ENCODE results near the gene PAPPA2.

PAPPA2 gene

GRCh38 chr1:176770066-176770465 is 307.1 kb downstream of the PAPPA2 start:
- no peak for TF ChIP-seq CTCF (conservative IDR thresholded peaks at IDR 0.05; ENCODE audit: low read depth, low read length)
- no peak overlapping the region for H3K4me3 ChIP-seq (ENCODE audit: low read depth, low read length)
- DNase-seq (ENCODE audit: low read depth), result no peak

DNA sequence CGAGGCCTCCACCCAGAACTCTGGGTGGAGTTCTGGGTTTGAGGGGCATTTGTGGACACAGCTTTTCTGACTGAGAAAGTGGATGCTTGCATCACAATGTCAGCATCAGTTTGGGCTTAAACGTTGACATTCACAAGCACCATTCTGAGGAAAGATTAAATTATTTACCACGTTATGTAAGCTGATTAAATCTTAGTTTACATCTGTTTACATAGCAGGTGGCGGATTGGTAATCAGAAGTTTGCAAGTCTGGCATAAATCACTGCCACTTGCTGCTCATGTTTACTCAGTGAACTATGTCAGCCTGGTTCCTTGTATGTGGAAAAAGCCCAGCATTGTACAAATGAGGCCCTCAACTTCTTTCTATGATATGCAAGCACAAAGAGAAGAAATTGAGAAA is 310.1 kb downstream of the PAPPA2 start:
- TF ChIP-seq CTCF (conservative IDR thresholded peaks at IDR 0.05; ENCODE audit: low read depth, low read length), result no peak
- no peak for DNase-seq (ENCODE audit: low read depth)
- no peak overlapping the region for H3K4me3 ChIP-seq (ENCODE audit: low read depth, low read length)

DNA sequence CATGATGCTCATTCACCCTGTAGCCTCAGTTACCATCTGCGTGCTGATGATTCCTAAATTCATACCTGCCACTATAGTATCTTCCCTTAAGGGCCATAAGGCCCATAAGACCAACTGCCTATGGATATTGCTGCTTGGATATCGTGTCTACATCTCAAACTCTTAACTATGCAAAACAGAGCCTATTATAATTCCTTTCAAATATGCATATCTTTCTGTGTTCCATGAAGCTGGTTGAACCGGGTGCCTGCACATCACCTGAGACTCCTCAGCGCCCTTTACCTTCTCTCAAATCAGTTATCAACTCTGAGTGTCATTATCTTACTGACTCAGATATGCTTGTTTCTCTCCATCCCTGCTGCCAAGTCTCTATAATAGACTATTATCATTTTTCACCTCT is 311.2 kb downstream of the PAPPA2 start:
- TF ChIP-seq CTCF (conservative IDR thresholded peaks at IDR 0.05; ENCODE audit: low read depth, low read length), result no peak
- H3K4me3 ChIP-seq (ENCODE audit: low read depth, low read length), result no peak overlapping the region
- no peak for DNase-seq (ENCODE audit: low read depth)

DNA sequence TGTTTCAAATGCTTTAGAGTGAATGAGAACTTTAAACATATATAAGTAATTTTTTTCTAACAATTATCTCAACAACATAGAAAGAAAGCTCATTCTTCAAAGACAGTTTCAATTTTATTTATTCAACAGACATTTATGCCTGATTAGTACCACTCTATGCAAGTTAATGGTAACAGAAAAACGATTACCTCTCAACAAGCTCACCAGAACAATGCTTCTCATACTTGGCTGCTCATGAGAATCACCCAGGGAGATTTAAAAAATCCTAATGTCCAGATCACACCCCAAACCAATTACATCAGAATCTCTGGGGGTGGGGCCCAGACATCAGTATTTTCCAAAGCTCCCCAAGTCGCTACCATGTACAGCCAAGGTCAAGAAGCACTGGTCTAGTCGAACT is 312.4 kb downstream of the PAPPA2 start:
- no peak for DNase-seq (ENCODE audit: low read depth)
- H3K4me3 ChIP-seq (ENCODE audit: low read depth, low read length), result no peak overlapping the region
- TF ChIP-seq CTCF (conservative IDR thresholded peaks at IDR 0.05; ENCODE audit: low read depth, low read length), result no peak

DNA sequence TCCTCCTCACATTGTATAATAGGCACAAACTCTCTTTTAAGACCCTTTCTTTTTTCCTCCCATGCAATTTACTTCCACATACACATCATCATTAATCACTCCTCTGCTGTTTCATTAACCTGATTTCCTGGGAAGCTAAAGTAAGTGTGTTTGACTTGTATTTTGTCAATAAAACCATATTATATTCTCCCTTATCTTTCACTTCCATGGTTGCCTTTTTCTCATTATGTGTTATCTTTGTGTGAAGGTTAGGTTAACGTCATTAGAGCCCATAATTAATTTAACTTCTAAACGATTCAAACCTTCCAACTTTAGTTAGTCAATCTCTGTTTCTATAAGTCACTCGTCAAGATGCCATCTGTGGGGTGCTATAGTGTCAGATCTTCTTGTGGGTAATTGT is 313.0 kb downstream of the PAPPA2 start:
- no peak for DNase-seq (ENCODE audit: low read depth)
- no peak for TF ChIP-seq CTCF (conservative IDR thresholded peaks at IDR 0.05; ENCODE audit: low read depth, low read length)
- H3K4me3 ChIP-seq (ENCODE audit: low read depth, low read length), result no peak overlapping the region

DNA sequence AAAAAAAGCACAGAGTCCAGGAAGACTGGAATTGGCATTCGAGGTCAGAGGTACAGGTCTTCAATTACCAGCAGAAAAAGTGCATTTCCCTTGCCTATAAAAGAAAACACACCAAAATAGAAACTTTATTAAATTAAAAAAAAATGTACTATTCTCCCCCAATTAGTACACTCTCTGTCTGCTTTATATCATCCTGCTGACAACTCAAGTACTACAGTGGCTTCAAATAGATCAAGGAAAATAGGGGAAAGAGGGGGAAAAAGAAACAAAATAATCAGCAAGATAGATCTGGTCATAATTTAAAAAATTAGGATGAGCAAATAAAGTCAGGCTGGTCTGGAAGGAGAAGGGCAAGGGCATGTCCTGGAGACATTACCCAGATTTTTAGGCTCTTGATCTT is 315.1 kb downstream of the PAPPA2 start:
- TF ChIP-seq CTCF (conservative IDR thresholded peaks at IDR 0.05; ENCODE audit: low read depth, low read length), result no peak
- H3K4me3 ChIP-seq (ENCODE audit: low read depth, low read length), result no peak overlapping the region
- no peak for DNase-seq (ENCODE audit: low read depth)

DNA sequence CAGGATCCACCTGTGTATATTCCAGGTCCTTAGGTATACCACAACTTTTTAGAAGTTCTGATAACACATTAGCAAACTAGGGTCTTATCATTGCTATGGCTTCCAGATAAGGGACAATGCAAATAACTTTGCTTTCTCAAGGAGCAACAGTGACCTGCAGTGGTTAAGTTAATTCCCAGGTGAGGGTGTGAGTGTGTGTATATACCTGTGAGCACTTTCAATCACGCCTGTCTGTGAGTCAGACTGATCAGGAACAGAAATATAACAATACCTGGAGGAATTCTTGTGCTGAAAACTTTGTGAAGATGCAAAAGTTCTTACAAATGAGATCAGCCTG is 317.0 kb downstream of the PAPPA2 start:
- DNase-seq (ENCODE audit: low read depth), result no peak
- H3K4me3 ChIP-seq (ENCODE audit: low read depth, low read length), result no peak overlapping the region
- TF ChIP-seq CTCF (conservative IDR thresholded peaks at IDR 0.05; ENCODE audit: low read depth, low read length), result no peak
